GM18519 (cell line): Measurements from ENCODE around the gene CLSTN2.

Experiments used
- ATAC-seq: cut with Tn5 transposase; IDR thresholded peaks from one replicate; pipeline ENCODE4 v1.9.1; 2021; ENCODE audit warnings: mild to moderate bottlenecking, moderate library complexity; ENCODE audit not compliant: unreplicated experiment, low FRiP score

CLSTN2 gene

GRCh38 chr3:140135461-140135860 is 200.5 kb downstream of the CLSTN2 start:
- no peak for ATAC-seq

- ATAC-seq, result no peak
These were observed 208.5 kb downstream of the CLSTN2 start for GRCh38 chr3:140143367-140144069.

GRCh38 chr3:140145528-140145927 is 210.5 kb downstream of the CLSTN2 start:
- no peak for ATAC-seq

GRCh38 chr3:140146668-140147067 is 211.7 kb downstream of the CLSTN2 start:
- ATAC-seq, result no peak

GRCh38 chr3:140147965-140148490 is 213.0 kb downstream of the CLSTN2 start:
- ATAC-seq, result no peak

- no peak for ATAC-seq
These were observed 213.9 kb downstream of the CLSTN2 start for GRCh38 chr3:140148824-140149390.

- no peak for ATAC-seq
These were observed 216.3 kb downstream of the CLSTN2 start for GRCh38 chr3:140151321-140151720.

GRCh38 chr3:140152851-140153639 is 218.1 kb downstream of the CLSTN2 start:
- ATAC-seq, result no peak

- ATAC-seq, result no peak
These were observed 218.8 kb downstream of the CLSTN2 start for GRCh38 chr3:140153736-140154135.

- ATAC-seq, result no peak
These were observed 222.2 kb downstream of the CLSTN2 start for GRCh38 chr3:140157161-140157560.

GRCh38 chr3:140159646-140160045 is 224.7 kb downstream of the CLSTN2 start:
- no peak for ATAC-seq

GRCh38 chr3:140160553-140160952 is 225.6 kb downstream of the CLSTN2 start:
- ATAC-seq, result no peak

GRCh38 chr3:140162551-140162950 is 227.6 kb downstream of the CLSTN2 start:
- ATAC-seq, result no peak

- no peak for ATAC-seq
These were observed 228.3 kb downstream of the CLSTN2 start for GRCh38 chr3:140163159-140163763.

GRCh38 chr3:140164156-140164555 is 229.2 kb downstream of the CLSTN2 start:
- ATAC-seq, result no peak

GRCh38 chr3:140164922-140165590 is 230.1 kb downstream of the CLSTN2 start:
- ATAC-seq, result no peak

- no peak for ATAC-seq
These were observed 230.8 kb downstream of the CLSTN2 start for GRCh38 chr3:140165781-140166180.

GRCh38 chr3:140166861-140167599 is 232.0 kb downstream of the CLSTN2 start:
- ATAC-seq, result no peak

- ATAC-seq, result no peak
These were observed 232.8 kb downstream of the CLSTN2 start for GRCh38 chr3:140167600-140168281.
